H1 (cell line): ENCODE measurements around the gene TPPP. TPM values are rescaled to one million over a fixed set of nuclear protein-coding genes. Genes with fewer than 3 reads are reported as not detected.
"Not testable (repeated sequence)": the region's sequence is repeated elsewhere in the genome, so short reads cannot be mapped to it uniquely, and the experiment has no call there.

Experiments
- CTCF ChIA-PET: fragments of 300-600 bp; sonication (Branson Sonifier 250); formaldehyde crosslinking; loops from one replicate; lab custom pipeline; 2021; ENCODE audit not compliant: partially characterized antibody; lab: Charles Lee
- POLR2A ChIA-PET: fragments of 300-600 bp; sonication (Branson Sonifier 250); formaldehyde crosslinking; loops from one replicate; lab custom pipeline; 2021; ENCODE audit warnings: inconsistent platforms; ENCODE audit not compliant: partially characterized antibody; lab: Charles Lee
- DNase-seq, 2 experiments: peaks; one replicate each; pipeline versions ENCODE4 v3.0.0 to v3.0.0-alpha.2; 2010 to 2022; ENCODE audit warnings: low spot score in 2 of 2, low read depth in 1 of 2, mixed read lengths in 1 of 2
- FAIRE-seq: peaks from 2 replicates; lab custom pipeline; 2011; peaks lifted over from hg19 to GRCh38; lab: Jason Lieb, UNC
- H2AFZ ChIP-seq: 2 replicates; pipeline ENCODE4 v1.8.1; 2012; ENCODE audit warnings: low read length, inconsistent platforms
- H2AK5ac ChIP-seq: 2 replicates; pipeline ENCODE4 v1.6.1; 2013; ENCODE audit warnings: low read depth, low read length
- H2BK120ac ChIP-seq: replicated peaks from 2 replicates; pipeline ENCODE3; 2013; ENCODE audit warnings: low read depth, low read length, inconsistent platforms
- H2BK12ac ChIP-seq: 2 replicates; pipeline ENCODE4 v1.6.1; 2013; ENCODE audit warnings: low read depth, low read length
- H2BK15ac ChIP-seq: 2 replicates; pipeline ENCODE4 v1.6.1; 2013; ENCODE audit warnings: low read length
- H2BK20ac ChIP-seq: 2 replicates; pipeline ENCODE4 v1.6.1; 2013; ENCODE audit warnings: low read length
- H2BK5ac ChIP-seq: 2 replicates; pipeline ENCODE4 v1.6.1; 2013; ENCODE audit warnings: low read depth, low read length
- H3K14ac ChIP-seq: 2 replicates; pipeline ENCODE4 v1.6.1; 2013; ENCODE audit warnings: inconsistent platforms; ENCODE audit not compliant: insufficient read length
- H3K18ac ChIP-seq: 2 replicates; pipeline ENCODE4 v1.6.1; 2013; ENCODE audit warnings: low read length; ENCODE audit errors: extremely low read depth
- H3K23ac ChIP-seq: 2 replicates; pipeline ENCODE4 v1.6.1; 2013; ENCODE audit warnings: inconsistent platforms; ENCODE audit not compliant: insufficient read length
- H3K23me2 ChIP-seq: 2 replicates; pipeline ENCODE4 v1.6.1; 2013; ENCODE audit warnings: low read depth, low read length
- H3K27ac ChIP-seq: 2 replicates; pipeline ENCODE4 v1.6.1; 2011; ENCODE audit warnings: low read depth, low read length, inconsistent platforms
- H3K27me3 ChIP-seq, 4 experiments: replicated peaks in 1 of 4; 1 replicate in 1 of 4; 2 replicates in 3 of 4; pipeline versions ENCODE4 v1.6.1 to v1.8.1; 2011 to 2013; ENCODE audit warnings: low read length in 3 of 4, mild to moderate bottlenecking in 3 of 4, inconsistent platforms in 2 of 4, mixed read lengths in 2 of 4, moderate library complexity in 1 of 4; ENCODE audit not compliant: control insufficient read depth in 3 of 4, insufficient read depth in 3 of 4; ENCODE audit errors: extremely low read depth in 1 of 4
- H3K36me3 ChIP-seq, 4 experiments: 2 replicates each; pipeline versions ENCODE4 v1.6.1 to v1.8.1; 2011 to 2013; ENCODE audit warnings: mild to moderate bottlenecking in 4 of 4, low read length in 3 of 4, moderate library complexity in 2 of 4, control low read depth in 1 of 4, inconsistent platforms in 1 of 4; ENCODE audit not compliant: insufficient read depth in 4 of 4, control insufficient read depth in 2 of 4
- H3K4ac ChIP-seq: replicated peaks from 2 replicates; pipeline ENCODE3; 2013; ENCODE audit warnings: low read length, low read depth, mixed read lengths, inconsistent platforms; ENCODE audit not compliant: insufficient read length
- H3K4me1 ChIP-seq, 4 experiments: replicated peaks in 1 of 4; 1 replicate in 1 of 4; 2 replicates in 3 of 4; pipeline versions ENCODE4 v1.6.1 to v1.8.1; 2011 to 2013; ENCODE audit warnings: low read length in 3 of 4, inconsistent platforms in 2 of 4, mixed read lengths in 1 of 4; ENCODE audit not compliant: insufficient read depth in 4 of 4, control insufficient read depth in 3 of 4
- H3K4me2 ChIP-seq, 2 experiments: 2 replicates each; pipeline versions ENCODE4 v1.6.1 to v1.8.1; 2011 to 2013; ENCODE audit warnings: low read depth in 2 of 2, low read length in 2 of 2, control low read depth in 1 of 2, inconsistent platforms in 1 of 2, mild to moderate bottlenecking in 1 of 2; ENCODE audit not compliant: insufficient read depth in 1 of 2
- H3K4me3 ChIP-seq, 4 experiments: fragments of 200-600, 300-600 bp in 1 of 4; sonication (generic), shearing (Covaris generic), sonication (Bioruptor Twin) in 1 of 4; 2 replicates each; pipeline versions ENCODE4 v1.5.1 to v1.8.1; 2011 to 2016; ENCODE audit warnings: low read length in 4 of 4, low read depth in 3 of 4, control low read depth in 2 of 4, inconsistent platforms in 2 of 4, mild to moderate bottlenecking in 2 of 4, mixed read lengths in 1 of 4, moderate library complexity in 1 of 4; ENCODE audit not compliant: insufficient read depth in 2 of 4; ENCODE audit errors: extremely low read depth in 1 of 4
- H3K56ac ChIP-seq: replicated peaks from 2 replicates; pipeline ENCODE3; 2013; ENCODE audit warnings: low read depth, mild to moderate bottlenecking, mixed read lengths, low read length, inconsistent platforms; ENCODE audit not compliant: insufficient read length
- H3K79me1 ChIP-seq: 2 replicates; pipeline ENCODE4 v1.6.1; 2013; ENCODE audit warnings: low read depth, low read length, control low read depth
- H3K79me2 ChIP-seq, 2 experiments: 2 replicates each; pipeline versions ENCODE4 v1.6.1 to v1.8.1; 2012 to 2013; ENCODE audit warnings: low read length in 2 of 2, mild to moderate bottlenecking in 2 of 2, inconsistent platforms in 1 of 2; ENCODE audit not compliant: insufficient read depth in 2 of 2, control insufficient read depth in 1 of 2
- H3K9ac ChIP-seq, 4 experiments: replicated peaks in 1 of 4; 1 replicate in 1 of 4; 2 replicates in 3 of 4; pipeline versions ENCODE4 v1.6.1 to v1.8.1; 2011 to 2013; ENCODE audit warnings: low read depth in 3 of 4, low read length in 3 of 4, control low read depth in 2 of 4, mild to moderate bottlenecking in 2 of 4, moderate library complexity in 2 of 4, inconsistent platforms in 1 of 4; ENCODE audit errors: extremely low read depth in 1 of 4
- H3K9me3 ChIP-seq, 2 experiments: 2 replicates each; pipeline versions ENCODE4 v1.6.1 to v1.8.1; 2012 to 2013; ENCODE audit warnings: mild to moderate bottlenecking in 2 of 2, moderate library complexity in 2 of 2, control low read depth in 1 of 2, inconsistent platforms in 1 of 2, low read depth in 1 of 2, low read length in 1 of 2, mixed read lengths in 1 of 2; ENCODE audit not compliant: insufficient read depth in 2 of 2
- H4K20me1 ChIP-seq, 2 experiments: replicated peaks in 1 of 2; 2 replicates each; pipeline versions ENCODE3 to v1.8.1; 2011 to 2013; ENCODE audit warnings: inconsistent platforms in 2 of 2, low read length in 2 of 2, mild to moderate bottlenecking in 1 of 2; ENCODE audit not compliant: insufficient read depth in 2 of 2, control insufficient read depth in 1 of 2
- H4K5ac ChIP-seq: 2 replicates; pipeline ENCODE4 v1.6.1; 2013; ENCODE audit warnings: low read length, low read depth, mixed read lengths, inconsistent platforms; ENCODE audit not compliant: insufficient read length
- H4K8ac ChIP-seq: 2 replicates; pipeline ENCODE4 v1.8.0; 2013; ENCODE audit warnings: mild to moderate bottlenecking, moderate library complexity, low read length, inconsistent platforms; ENCODE audit not compliant: insufficient read depth; ENCODE audit errors: extremely low read depth
- H4K91ac ChIP-seq: replicated peaks from 2 replicates; pipeline ENCODE3; 2013; ENCODE audit warnings: low read length, mixed read lengths, inconsistent platforms; ENCODE audit not compliant: insufficient read length
- WGBS, 2 experiments: shearing (Covaris generic) in 1 of 2; methylation state at CpG; one replicate each; pipeline versions ENCODE4 v1.1.6 to v1.1.7; 2013 to 2015; ENCODE audit warnings: low lambda C conversion rate in 2 of 2, mixed read lengths in 2 of 2, inconsistent platforms in 1 of 2, low coverage in 1 of 2, missing lambda C conversion rate in 1 of 2; ENCODE audit not compliant: insufficient replicate concordance in 2 of 2, insufficient coverage in 1 of 2, insufficient read length in 1 of 2; ENCODE audit errors: extremely low coverage in 1 of 2, missing lambda C conversion rate in 1 of 2; 5-methylcytosine and 5-hydroxymethylcytosine counted together
- polyA plus RNA-seq, 7 experiments: library from polyadenylated mRNA; depleted of rRNA in 3 of 7; stranded (reverse) in 5 of 7; unstranded in 2 of 7; fragments of >200 nt in 5 of 7; fragments of 200-250 nt in 2 of 7; gene quantifications; 1 replicate in 5 of 7; 2 replicates in 1 of 7; 4 replicates in 1 of 7; pipeline versions ENCODE4 v1.2.1 to v1.2.3, GENCODE V29; 2011 to 2013; ENCODE audit warnings: missing spikeins in 2 of 7, mixed read lengths in 2 of 7
- total RNA-seq: library from RNA; stranded (reverse); fragmentation: NEBNext Ultra II Directional; extraction: Animal tissue kit (Norgen Biotek cat#: 25700); gene quantifications from 2 replicates; pipeline ENCODE4 v1.2.1, GENCODE V29; 2021

Gene TPPP
- total and polyA plus RNA-seq, 2 of the 8 experiments (the other 6 are each of a cell fraction or from before 2014, with no cell fraction given): 0.36 to 0.93 TPM

GRCh38 chr5:719379-719778 is 26.2 kb upstream of the TPPP start:
- H4K8ac ChIP-seq, H4K5ac ChIP-seq, FAIRE-seq, H2BK15ac ChIP-seq, H2BK20ac ChIP-seq, H3K56ac ChIP-seq, H3K36me3 ChIP-seq, DNase-seq, H4K91ac ChIP-seq, H4K20me1 ChIP-seq, H3K27me3 ChIP-seq, H2BK120ac ChIP-seq, H3K14ac ChIP-seq, H3K18ac ChIP-seq, POLR2A ChIA-PET, H2AK5ac ChIP-seq, H3K4ac ChIP-seq, H3K79me2 ChIP-seq, H3K9ac ChIP-seq, H3K79me1 ChIP-seq, H3K23me2 ChIP-seq, H3K4me1 ChIP-seq, H3K27ac ChIP-seq, H2AFZ ChIP-seq, H3K4me3 ChIP-seq, H2BK12ac ChIP-seq, H3K9me3 ChIP-seq, H2BK5ac ChIP-seq, H3K23ac ChIP-seq, H3K4me2 ChIP-seq: not testable (repeated sequence)
- WGBS, 2 experiments: 83% methylated on average over 1 of the region's 1 CpG; no CpG with 5 or more reads in 1 of the 2 experiments
- CTCF ChIA-PET: interaction anchor here (2.0 kb wide), 1 partner anchor 48 kb away, joined by 4 read pairs; no protein-coding TSS in a partner anchor
